GM19372 (cell line): Measurements from ENCODE around the gene PTGDS.

Experiments
- ATAC-seq: cut with Tn5 transposase; IDR thresholded peaks from one replicate; pipeline ENCODE4 v1.9.1; 2021; ENCODE audit warnings: mild to moderate bottlenecking, low read depth, moderate library complexity; ENCODE audit not compliant: unreplicated experiment

PTGDS gene

GRCh38 chr9:137020771-137021567, 43.7 kb downstream of the PTGDS start:
- no peak for ATAC-seq

GRCh38 chr9:137021568-137021978, 44.3 kb downstream of the PTGDS start:
- no peak for ATAC-seq

- no peak for ATAC-seq
Measured at GRCh38 chr9:137021979-137022661, 44.8 kb downstream of the PTGDS start.

DNA sequence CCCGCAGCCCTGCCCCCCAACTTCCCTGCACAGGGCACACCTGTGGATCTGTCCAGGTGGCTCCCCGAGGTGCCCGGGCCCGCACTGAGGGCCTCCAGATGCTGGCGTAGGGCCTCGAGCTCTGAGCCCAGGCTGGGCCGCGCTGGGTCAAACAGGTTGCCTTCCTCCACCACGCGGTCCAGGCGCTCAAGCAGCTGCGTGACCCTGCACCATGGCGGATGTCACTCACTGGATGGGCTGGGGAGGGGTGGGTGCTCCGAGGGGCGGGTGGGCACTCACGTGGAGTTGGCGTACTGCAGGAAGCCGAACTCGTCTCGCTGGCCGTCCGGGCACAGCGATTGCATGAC, 45.3 kb downstream of the PTGDS start:
- ATAC-seq: no peak

DNA sequence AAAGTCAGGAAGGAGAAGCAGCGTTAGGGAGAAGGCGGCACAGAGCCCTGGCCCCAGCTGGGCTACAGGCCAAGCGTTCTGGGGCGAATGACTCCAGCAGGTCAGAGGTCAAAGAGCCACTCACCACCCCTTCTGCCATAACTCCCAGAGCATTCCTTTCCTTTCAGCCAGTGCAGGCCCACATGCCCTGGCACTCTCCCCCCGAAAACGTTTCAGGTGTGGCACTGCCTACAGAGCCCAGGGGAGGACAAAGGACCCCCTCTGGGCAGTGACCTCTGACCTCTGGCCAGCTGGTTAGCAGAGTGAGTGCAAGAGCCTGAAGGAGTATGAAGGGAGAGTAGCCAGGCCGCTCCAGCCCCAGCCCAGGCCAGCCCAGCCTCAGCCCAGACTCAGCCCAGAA, 45.9 kb downstream of the PTGDS start:
- ATAC-seq: no peak

DNA sequence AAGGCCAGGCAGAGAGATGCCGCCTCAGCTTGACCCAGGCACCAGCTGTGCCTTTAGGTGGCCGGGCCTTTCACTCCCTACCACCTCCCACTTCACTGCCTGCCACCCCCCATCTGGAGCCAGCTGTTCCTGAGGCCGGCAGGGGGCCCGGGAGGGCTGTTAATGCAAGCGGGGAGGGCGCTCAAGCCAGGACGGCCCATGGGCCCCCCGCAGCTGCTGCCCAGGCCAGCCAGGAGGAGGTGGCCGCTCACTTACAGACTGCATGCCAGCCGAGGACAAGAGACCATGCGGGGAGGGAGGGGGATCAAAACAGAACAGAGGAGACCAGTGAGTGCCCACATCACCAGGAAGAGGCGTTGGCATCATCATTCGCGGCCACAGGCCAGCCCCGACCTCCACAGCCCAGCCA, 46.3 kb downstream of the PTGDS start:
- ATAC-seq: no peak

- no peak for ATAC-seq
Measured at GRCh38 chr9:137025517-137025966, 48.2 kb downstream of the PTGDS start.

DNA sequence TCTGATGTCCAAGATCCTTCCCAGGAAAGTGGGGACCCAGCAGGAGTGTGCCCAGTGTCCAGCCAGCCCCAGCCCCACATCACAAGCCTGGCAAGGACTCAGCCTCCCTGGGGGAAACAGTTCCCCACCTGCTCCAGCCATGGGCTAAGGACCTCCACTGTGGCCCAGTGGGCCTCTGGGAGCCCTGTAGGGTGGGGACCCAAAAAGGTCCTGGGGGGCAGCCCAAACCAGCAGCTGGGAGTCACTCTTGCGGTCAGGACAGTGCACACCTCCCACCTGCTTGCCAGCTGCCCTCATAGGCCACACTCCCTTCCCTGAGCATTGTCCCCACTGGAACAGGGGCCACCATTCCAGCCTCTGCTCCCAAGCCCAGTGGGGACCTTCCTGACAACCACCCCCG, 49.1 kb downstream of the PTGDS start:
- no peak for ATAC-seq

DNA sequence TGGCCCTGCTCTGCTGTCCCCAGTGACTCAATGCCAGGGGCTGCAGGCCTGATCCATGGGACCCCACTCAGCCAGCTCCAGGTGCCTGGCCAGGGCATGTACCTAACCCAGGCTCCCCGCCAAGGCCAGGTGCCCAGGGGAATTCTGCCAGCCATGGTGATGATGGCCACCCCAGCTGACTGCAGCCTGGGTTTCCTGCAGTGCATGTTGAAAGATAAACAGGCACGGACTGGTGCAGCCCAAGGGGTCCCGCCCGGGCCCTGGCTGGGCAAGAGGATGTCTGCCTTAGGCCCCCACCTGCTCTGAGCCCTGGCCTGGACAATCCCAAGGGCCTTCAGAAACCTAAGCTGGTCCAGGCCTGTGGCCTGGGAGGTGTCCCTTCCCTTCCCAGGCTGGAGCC, 49.5 kb downstream of the PTGDS start:
- ATAC-seq: no peak

GRCh38 chr9:137027369-137028262, 50.3 kb downstream of the PTGDS start, which contains the start of gene ABCA2:
Gene ABCA2, minus strand, starts transcription at chr9:137028237. Its CDS starts 97 bp downstream, at chr9:137028140.
- ATAC-seq: peak; percentile 3

DNA sequence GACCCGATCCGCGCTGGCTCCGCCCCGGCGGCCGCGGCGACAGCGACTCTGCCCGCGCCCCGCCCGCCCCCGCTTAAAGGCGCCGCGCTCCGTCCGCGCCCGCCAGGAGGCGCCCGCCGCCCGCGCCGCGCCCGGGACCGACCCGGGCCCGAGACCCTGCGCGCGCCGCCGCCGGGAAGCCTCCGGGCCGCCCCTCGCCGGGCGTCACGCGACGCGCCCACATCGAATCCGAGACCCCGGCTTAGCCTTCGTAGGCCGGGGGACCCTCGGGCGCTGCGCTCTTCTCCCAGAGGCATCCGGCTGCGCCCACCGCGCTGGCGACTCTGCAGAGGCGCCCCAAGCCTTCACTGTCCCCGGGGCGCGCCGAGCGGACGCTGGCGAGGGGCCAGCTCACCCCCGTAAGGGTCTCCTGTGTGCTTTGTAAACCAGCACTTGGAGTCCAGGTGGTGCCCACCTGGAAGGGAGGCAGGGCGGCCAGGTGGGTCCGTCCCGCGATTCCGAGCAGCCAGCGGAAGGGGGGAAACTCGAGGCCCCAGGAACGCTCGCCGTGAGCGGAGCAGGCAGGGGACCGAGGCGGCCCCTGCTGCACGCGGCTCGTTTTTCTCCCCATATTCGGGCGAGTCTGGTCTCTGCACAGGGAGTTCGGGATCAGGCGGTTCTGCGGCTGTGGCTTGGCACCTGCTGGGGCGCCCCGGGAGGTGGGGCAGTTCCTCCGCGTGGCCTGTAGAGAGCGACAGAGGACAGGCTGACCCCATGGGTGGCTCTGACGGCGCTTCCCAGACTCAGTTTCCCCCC, 51.2 kb downstream of the PTGDS start:
- ATAC-seq: peak; percentile 62

- no peak for ATAC-seq
Measured at GRCh38 chr9:137029058-137029936, 52.0 kb downstream of the PTGDS start.

- ATAC-seq: no peak
Measured at GRCh38 chr9:137030006-137030405, 52.7 kb downstream of the PTGDS start.

- no peak for ATAC-seq
Measured at GRCh38 chr9:137030538-137031527, 53.5 kb downstream of the PTGDS start.
